Neural cell (in vitro differentiated cells): ENCODE results near the gene LRCH4. TPM values are rescaled to one million over a fixed set of nuclear protein-coding genes. Genes with fewer than 3 reads are reported as not detected.

Experiments used
- H2AFZ ChIP-seq: fragments of 200-600, 300-800 bp; sonication (generic), shearing (Covaris generic); 2 replicates; pipeline ENCODE4 v1.6.0; 2014; ENCODE audit warnings: low read depth, mild to moderate bottlenecking, antibody characterized with exemption, low read length, moderate library complexity
- H3F3A ChIP-seq: fragments of 200-600 bp; shearing (Covaris generic); 2 replicates; pipeline ENCODE4 v1.6.1; 2016; ENCODE audit warnings: mild to moderate bottlenecking, moderate library complexity, mixed read lengths, antibody characterized with exemption, low read length; ENCODE audit not compliant: insufficient read depth, poor library complexity, severe bottlenecking
- H3K27ac ChIP-seq: fragments of 200-600, 300-800 bp; sonication (generic), shearing (Covaris generic); 2 replicates; pipeline ENCODE4 v1.5.1; 2014; ENCODE audit warnings: mild to moderate bottlenecking, low read length, moderate library complexity
- H3K27me3 ChIP-seq: fragments of 300-800, 200-600 bp; sonication (generic), shearing (Covaris generic); 2 replicates; pipeline ENCODE4 v1.6.0; 2014; ENCODE audit warnings: mild to moderate bottlenecking, low read depth, low read length, moderate library complexity; ENCODE audit not compliant: insufficient read depth
- H3K36me3 ChIP-seq: fragments of 300-800, 200-600 bp; sonication (generic), shearing (Covaris generic); 2 replicates; pipeline ENCODE4 v1.5.1; 2014; ENCODE audit warnings: mild to moderate bottlenecking, antibody characterized with exemption, low read length, moderate library complexity; ENCODE audit not compliant: insufficient read depth
- H3K4me2 ChIP-seq: fragments of 300-800, 200-600 bp; sonication (generic), shearing (Covaris generic); 2 replicates; pipeline ENCODE4 v1.6.0; 2014; ENCODE audit warnings: mild to moderate bottlenecking, low read length
- H3K4me3 ChIP-seq: fragments of 300-800, 200-600 bp; sonication (generic), shearing (Covaris generic); 2 replicates; pipeline ENCODE4 v1.5.1; 2014; ENCODE audit warnings: mild to moderate bottlenecking, low read length, moderate library complexity
- H3K79me2 ChIP-seq: fragments of 200-600 bp; shearing (Covaris generic); replicated peaks from 2 replicates; pipeline ENCODE4 v1.6.0; 2014; ENCODE audit warnings: mild to moderate bottlenecking, low read length, moderate library complexity; ENCODE audit not compliant: insufficient read depth
- H3K9ac ChIP-seq: fragments of 300-800, 200-600 bp; sonication (generic), shearing (Covaris generic); 2 replicates; pipeline ENCODE4 v1.6.1; 2016; ENCODE audit warnings: mild to moderate bottlenecking, low read length, mixed read lengths
- H3K9me2 ChIP-seq: fragments of 200-600 bp; shearing (Covaris generic); 2 replicates; pipeline ENCODE4 v1.6.1; 2016; ENCODE audit warnings: mild to moderate bottlenecking, low read length, mixed read lengths; ENCODE audit not compliant: insufficient read depth
- H3K9me3 ChIP-seq: fragments of 200-600, 300-800 bp; sonication (generic), shearing (Covaris generic); 2 replicates; pipeline ENCODE4 v1.6.1; 2016; ENCODE audit warnings: mild to moderate bottlenecking, mixed run types, low read length, moderate library complexity, mixed read lengths
- H4K20me1 ChIP-seq: fragments of 200-600 bp; shearing (Covaris generic); 2 replicates; pipeline ENCODE4 v1.6.1; 2016; ENCODE audit warnings: mild to moderate bottlenecking, mixed run types; ENCODE audit not compliant: insufficient read depth
- CTCF ChIP-seq: fragments of 450-650 bp; IDR thresholded peaks from 2 replicates; pipeline ENCODE4 v1.5.1; 2014; ENCODE audit warnings: antibody characterized with exemption, mild to moderate bottlenecking, moderate library complexity; ENCODE audit not compliant: poor library complexity, severe bottlenecking
- EP300 ChIP-seq: fragments of 450-650 bp; conservative IDR thresholded peaks from 2 replicates; pipeline ENCODE4 v1.6.1; 2014; ENCODE audit warnings: antibody characterized with exemption, mild to moderate bottlenecking, moderate library complexity; ENCODE audit not compliant: poor library complexity, severe bottlenecking
- EZH2 ChIP-seq: fragments of 200-600, 300-800 bp; shearing (Covaris generic), sonication (generic); IDR thresholded peaks from 2 replicates; pipeline ENCODE4 v1.6.1; 2014; ENCODE audit warnings: antibody characterized with exemption, low read length, borderline replicate concordance, mild to moderate bottlenecking; ENCODE audit not compliant: insufficient read depth, poor library complexity, severe bottlenecking
- MXI1 ChIP-seq: fragments of 450-650 bp; conservative IDR thresholded peaks from 2 replicates; pipeline ENCODE4 v1.6.1; 2014; ENCODE audit warnings: antibody characterized with exemption, mild to moderate bottlenecking; ENCODE audit not compliant: poor library complexity, severe bottlenecking
- POLR2AphosphoS5 ChIP-seq: IDR thresholded peaks from 2 replicates; pipeline ENCODE4 v1.6.1; 2012
- RAD21 ChIP-seq: fragments of 450-650 bp; conservative IDR thresholded peaks from 2 replicates; pipeline ENCODE4 v1.6.1; 2014; ENCODE audit warnings: antibody characterized with exemption, mild to moderate bottlenecking, moderate library complexity
- REST ChIP-seq: IDR thresholded peaks from 2 replicates; pipeline ENCODE4 v1.6.1; 2012; ENCODE audit warnings: borderline replicate concordance
- SMC3 ChIP-seq: fragments of 450-650 bp; conservative IDR thresholded peaks from 2 replicates; pipeline ENCODE4 v1.6.1; 2014; ENCODE audit warnings: antibody characterized with exemption, mild to moderate bottlenecking, moderate library complexity; ENCODE audit not compliant: poor library complexity
- TAF1 ChIP-seq: IDR thresholded peaks from 2 replicates; pipeline ENCODE4 v1.6.1; 2012; ENCODE audit warnings: low read depth
- polyA plus RNA-seq: library from polyadenylated mRNA; depleted of rRNA; stranded (reverse); fragments of >200 nt; gene quantifications from 2 replicates; pipeline ENCODE4 v1.2.3, GENCODE V29; 2014

Gene LRCH4
- polyA plus RNA-seq, 1 donor from 2014 or later: 17.2 TPM

- Histone ChIP-seq H3K79me2 (peaks cover 4% of the 10 kb centered on the region), H3K9me2 (no peaks in the 10 kb centered on the region), H3K36me3 (no peaks in the 10 kb centered on the region), H3K27ac (no peak overlapping the region), H3K4me3 (no peak overlapping the region), H3K27me3 (no peaks in the 10 kb centered on the region), H3K9me3 (no peaks in the 10 kb centered on the region), H2AFZ (no peak overlapping the region), H3K9ac (no peak overlapping the region), H3K4me2 (no peak overlapping the region), H3F3A (no peaks in the 10 kb centered on the region), H4K20me1 (no peaks in the 10 kb centered on the region)
- no peak for TF ChIP-seq REST
- no peak for TF ChIP-seq EP300
- TF ChIP-seq MXI1: no peak
- no peak for TF ChIP-seq TAF1
- TF ChIP-seq SMC3: no peak
- TF ChIP-seq CTCF: no peak
- no peak for TF ChIP-seq EZH2
- no peak for TF ChIP-seq POLR2AphosphoS5
- TF ChIP-seq RAD21: no peak
Measured at GRCh38 chr7:100614308-100614861, 28.5 kb upstream of the LRCH4 start.

- H4K20me1 ChIP-seq: no peaks in the 10 kb centered on the region
- H3K4me2 ChIP-seq: peak overlapping the region; percentile 72
- TF ChIP-seq REST (no peak), EP300 (no peak), CTCF (no peak), EZH2 (no peak), SMC3 (no peak), TAF1 (no peak), RAD21 (no peak), MXI1 (no peak), POLR2AphosphoS5 (no peak)
- H3K36me3 ChIP-seq: no peaks in the 10 kb centered on the region
- H3K4me3 ChIP-seq: peak overlapping the region; percentile 96
- peaks cover 4% of the 10 kb centered on the region for H3K79me2 ChIP-seq
- no peaks in the 10 kb centered on the region for H3K9me3 ChIP-seq
- H3K27me3 ChIP-seq: no peaks in the 10 kb centered on the region
- no peak overlapping the region for H2AFZ ChIP-seq
- no peaks in the 10 kb centered on the region for H3F3A ChIP-seq
- H3K9ac ChIP-seq: peak overlapping the region; percentile 89
- no peak overlapping the region for H3K27ac ChIP-seq
- H3K9me2 ChIP-seq: no peaks in the 10 kb centered on the region
Measured at GRCh38 chr7:100613412-100614175, 27.7 kb upstream of the LRCH4 start.
